AG09309 (cell line): ENCODE measurements around the gene JAZF1.
"Not testable (repeated sequence)": the region's sequence is repeated elsewhere in the genome, so short reads cannot be mapped to it uniquely, and the experiment has no call there.

Source experiments
- DNase-seq: peaks from one replicate; pipeline ENCODE4 v3.0.0-alpha.2; 2010; ENCODE audit warnings: low read depth
- H3K4me3 ChIP-seq: 2 replicates; pipeline ENCODE4 v1.5.1; 2011; ENCODE audit warnings: mild to moderate bottlenecking, low read depth, low read length, moderate library complexity; ENCODE audit not compliant: control insufficient read depth
- CTCF ChIP-seq: IDR thresholded peaks from 2 replicates; pipeline ENCODE4 v1.5.1; 2011; ENCODE audit warnings: mild to moderate bottlenecking, low read depth, low read length, inconsistent platforms; ENCODE audit not compliant: insufficient read depth, control insufficient read depth; ENCODE audit errors: missing control alignments

JAZF1 gene

GRCh38 chr7:27890205-27890849 lies 290.3 kb downstream of the JAZF1 start:
- DNase-seq, result no peak
- no peak overlapping the region for H3K4me3 ChIP-seq
- no peak for TF ChIP-seq CTCF

- DNase-seq, result no peak
- H3K4me3 ChIP-seq, result no peak overlapping the region
- no peak for TF ChIP-seq CTCF
Observed at GRCh38 chr7:27889800-27890199, 290.8 kb downstream of the JAZF1 start.

- no peak overlapping the region for H3K4me3 ChIP-seq
- no peak for TF ChIP-seq CTCF
- no peak for DNase-seq
Observed at GRCh38 chr7:27888736-27889135, 291.9 kb downstream of the JAZF1 start.

DNA sequence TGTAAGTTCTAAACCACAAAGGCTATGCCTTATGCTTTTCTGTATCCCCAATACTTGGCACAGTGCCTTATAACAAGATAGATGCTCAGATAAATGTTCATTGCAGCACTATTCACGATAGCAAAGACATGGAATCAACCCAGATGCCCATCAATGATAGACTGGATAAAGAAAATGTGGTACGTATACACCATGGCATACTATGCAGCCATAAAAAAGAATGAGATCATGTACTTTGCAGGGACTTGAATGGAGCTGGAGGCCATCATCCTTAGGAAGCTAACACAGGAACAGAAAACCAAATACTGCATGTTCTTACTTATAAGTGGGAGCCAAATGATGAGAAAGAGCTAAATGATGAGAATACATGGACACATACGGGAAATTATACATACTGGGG lies 293.9 kb downstream of the JAZF1 start:
- H3K4me3 ChIP-seq, DNase-seq: not testable (repeated sequence)

GRCh38 chr7:27885652-27886051 lies 294.9 kb downstream of the JAZF1 start:
- no peak overlapping the region for H3K4me3 ChIP-seq
- no peak for TF ChIP-seq CTCF

DNA sequence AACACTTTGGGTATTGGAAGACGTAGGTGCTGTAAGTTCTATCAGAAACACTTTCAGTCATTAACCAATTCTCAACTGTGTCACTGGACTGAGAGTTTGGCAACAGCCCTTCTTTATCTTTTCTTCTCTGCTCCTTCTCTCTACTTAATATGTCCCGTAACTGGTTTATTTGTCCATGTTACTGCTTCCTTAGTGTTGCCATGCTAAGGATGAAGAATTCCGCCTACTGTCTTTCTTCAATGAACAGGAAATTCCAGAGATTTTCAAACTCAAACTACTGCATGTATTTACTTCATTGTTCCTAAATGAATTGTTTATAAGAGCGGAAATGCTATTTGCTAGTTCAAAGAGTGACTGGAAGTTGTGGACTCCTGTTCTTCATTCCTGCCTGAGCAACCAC lies 296.9 kb downstream of the JAZF1 start:
- no peak for TF ChIP-seq CTCF
- H3K4me3 ChIP-seq, result no peak overlapping the region
- DNase-seq, result no peak

More at GRCh38 chr7:27885652-27886051, 294.9 kb downstream of the JAZF1 start:
- no peak for DNase-seq

DNA sequence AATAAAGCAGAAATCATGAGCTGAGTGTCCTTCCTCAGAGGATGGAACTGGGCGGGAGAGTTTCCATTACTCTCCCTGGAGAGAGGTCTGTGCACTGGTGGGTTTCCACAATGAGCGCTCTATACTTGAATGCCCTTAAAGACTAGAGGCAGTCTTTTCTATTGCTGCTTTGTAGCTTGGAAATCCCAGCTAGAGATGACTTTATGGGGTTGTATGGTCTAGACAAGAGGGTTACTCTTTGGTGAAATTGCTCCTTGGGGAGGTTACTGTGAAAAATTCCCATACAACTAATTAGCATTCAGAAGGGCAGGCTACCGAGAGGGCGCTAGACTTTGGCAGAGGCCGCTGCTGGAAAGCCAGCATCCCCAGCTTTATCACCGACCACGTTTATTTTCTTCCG lies 303.8 kb downstream of the JAZF1 start:
- no peak for TF ChIP-seq CTCF
- no peak for DNase-seq
- no peak overlapping the region for H3K4me3 ChIP-seq
